Spleen (tissue), 7 donors: ENCODE data around the gene P4HA3.

ENCODE experiments used
- CTCF ChIP-seq, 11 experiments: fragments of 200-600 bp in 7 of 11; fragments of 450-650 bp in 4 of 11; sonication (generic) in 4 of 11; IDR thresholded peaks in 8 of 11; conservative IDR thresholded peaks in 3 of 11; 1 replicate in 7 of 11; 2 replicates in 4 of 11; pipeline versions ENCODE4 v1.4.0 to v1.8.0; 2016 to 2021; ENCODE audit warnings: antibody characterized with exemption in 11 of 11, inconsistent platforms in 4 of 11, mild to moderate bottlenecking in 1 of 11
- POLR2A ChIP-seq, 3 donors: fragments of 450-650 bp; IDR thresholded peaks; one replicate each; pipeline ENCODE4 v1.5.1; 2017; ENCODE audit warnings: antibody characterized with exemption in 3 of 3, mild to moderate bottlenecking in 1 of 3
- donor health status: DM: no; HTN: no; CAD: no; lungs with moderate emphysema.
- donor health status: DM: no; HTN: no; CAD: no.
- donor health status: DM: no; HTN: no; CAD: no.

DNA sequence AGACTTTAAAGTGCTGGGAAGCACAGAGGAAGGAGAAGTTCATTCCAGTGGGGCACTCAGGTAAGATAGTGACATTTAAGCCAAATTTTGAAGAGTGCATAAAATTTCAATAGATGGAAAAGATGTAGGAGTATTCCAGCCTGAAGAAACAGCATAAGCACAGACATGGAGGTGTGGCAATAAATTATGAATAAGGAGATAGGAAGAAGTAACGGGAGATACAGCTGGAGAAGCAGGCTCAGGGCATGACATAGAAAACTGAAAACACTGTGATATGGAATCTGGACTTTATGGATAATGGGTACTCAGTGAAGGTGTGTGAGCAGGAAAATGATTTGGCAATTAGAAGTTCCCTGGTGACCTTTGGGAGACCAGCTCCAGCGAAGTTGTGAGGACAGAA is 33.3 kb downstream of the P4HA3 start:
- TF ChIP-seq POLR2A (IDR thresholded peaks at IDR 0.05), result no peak
- no peak for TF ChIP-seq CTCF (IDR thresholded peaks at IDR 0.05 in 8 of 11, conservative IDR thresholded peaks at IDR 0.05 in 3 of 11)
